Upper lobe of right lung (tissue), 1 donor: ENCODE measurements around the gene PRM1. TPM values are rescaled to one million over a fixed set of nuclear protein-coding genes. Genes with fewer than 3 reads are reported as not detected.

Experiments
- ATAC-seq: fragments of 200-7000 bp; cut with Tn5 transposase; one replicate; pipeline ENCODE4 v1.9.1; 2020; ENCODE audit warnings: mild to moderate bottlenecking, moderate library complexity
- DNase-seq: peaks from one replicate; pipeline ENCODE4 v3.0.0-alpha.2; 2020
- H3K27ac ChIP-seq: fragments of 200-600 bp; one replicate; pipeline ENCODE4 v1.8.0; 2022
- H3K27me3 ChIP-seq: fragments of 200-600 bp; one replicate; pipeline ENCODE4 v1.8.0; 2022; ENCODE audit warnings: mild to moderate bottlenecking
- H3K36me3 ChIP-seq: fragments of 200-600 bp; one replicate; pipeline ENCODE4 v1.8.0; 2022
- H3K4me1 ChIP-seq: fragments of 200-600 bp; one replicate; pipeline ENCODE4 v1.8.0; 2022
- H3K4me3 ChIP-seq: fragments of 200-600 bp; one replicate; pipeline ENCODE4 v1.8.0; 2022; ENCODE audit warnings: mild to moderate bottlenecking
- H3K9me3 ChIP-seq: fragments of 200-600 bp; one replicate; pipeline ENCODE4 v1.8.0; 2022
- intact Hi-C: fragments of 100-400 bp; cut with DNase I; formaldehyde crosslinking; loops from one replicate; pipeline ENCODE4 v1.11.0; 2022
- microRNA-seq: library from miRNA; unstranded; fragments of <30 nt; microRNA quantifications from one replicate; pipeline ENCODE4 v1.2.0, GENCODE V29; 2020; ENCODE audit warnings: borderline microRNAs expressed
- total RNA-seq: library from RNA; stranded (reverse); fragmentation: NEBNext Ultra II Directional; extraction: Animal tissue kit (Norgen Biotek cat#: 25700); gene quantifications from one replicate; pipeline ENCODE4 v1.2.1, GENCODE V29; 2021
- TF ChIP-seq, protein P1 (sequence below): fragments of 200-600 bp; IDR thresholded peaks from one replicate; pipeline ENCODE4 v1.8.0; 2022; ENCODE audit warnings: antibody characterized with exemption
- donor health status: DM: no; HTN: yes; CAD: no; lungs with severe emphysema.

The PRM1 gene
- total RNA-seq, 1 donor from 2014 or later, result not detected

DNA sequence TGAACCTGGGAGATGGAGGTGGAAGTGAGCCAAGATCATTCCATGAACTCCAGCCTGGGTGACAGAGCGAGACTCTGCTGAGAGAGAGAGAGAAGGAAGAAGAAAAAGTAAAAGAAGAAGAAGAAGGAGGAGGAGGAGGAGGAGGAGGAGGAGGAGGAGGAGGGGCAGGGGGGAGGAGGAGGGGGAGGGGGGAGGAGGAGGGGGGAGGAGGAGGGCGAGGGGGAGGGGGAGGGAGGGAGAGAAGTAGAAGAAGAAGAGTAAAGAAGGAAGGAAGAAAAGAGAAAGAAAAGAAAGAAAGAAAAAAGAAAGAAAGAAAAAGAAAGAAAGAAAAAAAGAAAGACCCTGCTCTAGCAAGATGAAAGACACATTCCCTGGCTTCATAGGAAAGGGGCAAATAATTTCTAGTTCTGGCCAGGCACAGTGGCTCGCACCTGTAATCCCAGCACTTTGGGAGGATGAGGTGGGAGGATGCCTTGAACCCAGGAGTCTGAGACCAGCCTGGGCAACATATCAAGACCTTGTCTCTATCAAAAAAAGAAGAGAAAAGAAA, 48.8 kb downstream of the PRM1 start:
- H3K27me3 ChIP-seq, result no peaks in the 10 kb centered on the region
- no peaks in the 10 kb centered on the region for H3K9me3 ChIP-seq
- no peak overlapping the region for H3K4me3 ChIP-seq
- peaks cover 17% of the 10 kb centered on the region for H3K4me1 ChIP-seq
- DNase-seq (no peak), ATAC-seq (no peak)
- TF ChIP-seq, protein P1, sequence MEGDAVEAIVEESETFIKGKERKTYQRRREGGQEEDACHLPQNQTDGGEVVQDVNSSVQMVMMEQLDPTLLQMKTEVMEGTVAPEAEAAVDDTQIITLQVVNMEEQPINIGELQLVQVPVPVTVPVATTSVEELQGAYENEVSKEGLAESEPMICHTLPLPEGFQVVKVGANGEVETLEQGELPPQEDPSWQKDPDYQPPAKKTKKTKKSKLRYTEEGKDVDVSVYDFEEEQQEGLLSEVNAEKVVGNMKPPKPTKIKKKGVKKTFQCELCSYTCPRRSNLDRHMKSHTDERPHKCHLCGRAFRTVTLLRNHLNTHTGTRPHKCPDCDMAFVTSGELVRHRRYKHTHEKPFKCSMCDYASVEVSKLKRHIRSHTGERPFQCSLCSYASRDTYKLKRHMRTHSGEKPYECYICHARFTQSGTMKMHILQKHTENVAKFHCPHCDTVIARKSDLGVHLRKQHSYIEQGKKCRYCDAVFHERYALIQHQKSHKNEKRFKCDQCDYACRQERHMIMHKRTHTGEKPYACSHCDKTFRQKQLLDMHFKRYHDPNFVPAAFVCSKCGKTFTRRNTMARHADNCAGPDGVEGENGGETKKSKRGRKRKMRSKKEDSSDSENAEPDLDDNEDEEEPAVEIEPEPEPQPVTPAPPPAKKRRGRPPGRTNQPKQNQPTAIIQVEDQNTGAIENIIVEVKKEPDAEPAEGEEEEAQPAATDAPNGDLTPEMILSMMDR, result no peak
- intact Hi-C loops, result no loop called here
- peak overlapping the region; percentile 78 for H3K27ac ChIP-seq
- no peaks in the 10 kb centered on the region for H3K36me3 ChIP-seq

DNA sequence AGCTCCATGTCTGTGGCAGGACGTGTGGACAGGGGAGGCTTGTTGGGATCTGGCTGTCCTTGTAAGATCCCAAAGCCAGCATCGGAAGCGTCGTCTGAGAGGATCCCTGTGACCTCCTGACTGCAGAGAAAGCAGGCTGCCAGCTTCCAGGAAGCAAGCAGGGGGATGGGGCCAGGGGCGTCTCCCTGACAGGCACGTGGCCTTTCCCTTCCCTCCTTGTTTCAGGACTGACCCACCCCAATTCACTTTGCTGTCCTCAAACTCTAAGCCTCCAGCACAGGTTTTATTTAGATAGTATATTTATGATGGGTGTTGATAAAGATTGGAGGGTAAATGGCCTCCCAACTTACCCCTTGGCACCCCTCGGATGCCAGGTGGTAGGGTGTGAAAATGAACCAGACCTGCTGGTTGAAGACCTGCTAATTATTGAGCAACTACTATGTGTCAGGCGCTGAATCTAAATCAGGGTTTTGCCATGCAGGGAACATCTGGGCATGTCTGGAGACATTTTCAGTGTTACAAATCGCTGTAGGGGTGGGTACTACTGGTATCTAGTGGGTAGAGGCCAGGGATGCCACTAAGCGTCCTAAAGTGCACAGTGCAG, 49.7 kb downstream of the PRM1 start:
- peaks cover 12% of the 10 kb centered on the region for H3K4me1 ChIP-seq
- ATAC-seq (no peak), DNase-seq (no peak)
- H3K27me3 ChIP-seq, result no peaks in the 10 kb centered on the region
- no peaks in the 10 kb centered on the region for H3K9me3 ChIP-seq
- TF ChIP-seq, protein P1, result no peak
- no peak overlapping the region for H3K4me3 ChIP-seq
- H3K36me3 ChIP-seq, result no peaks in the 10 kb centered on the region
- H3K27ac ChIP-seq, result no peak overlapping the region
- intact Hi-C loops, result no loop called here

Small RNAs within 50 kb of the gene (microRNA-seq; reads per million reads assigned to microRNA genes)
- not detected for gene MIR548H2

Other genes with a start within 250 kb of the PRM1 start
- 15.3 TPM for gene SOCS1, start 25.1 kb downstream of the PRM1 start, total RNA-seq
- gene TNP2, start 12.0 kb downstream of the PRM1 start, total RNA-seq, result not detected
- not detected for gene PRM3, start 7.7 kb downstream of the PRM1 start, total RNA-seq
- not detected for gene PRM2, start 4.8 kb downstream of the PRM1 start, total RNA-seq
- gene RMI2, start 64.1 kb upstream of the PRM1 start, total RNA-seq, result 1.2 TPM